HepG2 (cell line): ENCODE results near the gene CHCHD3. TPM values are rescaled to one million over a fixed set of nuclear protein-coding genes. Genes with fewer than 3 reads are reported as not detected.

Source experiments
- ATAC-seq: fragments of 200-7000 bp; cut with Tn5 transposase; 3 replicates; pipeline ENCODE4 v1.9.1; 2020; ENCODE audit warnings: mild to moderate bottlenecking, moderate library complexity
- BruUV-seq: library from RNA; stranded (reverse); fragments of 400-500 nt; replicated peaks from 2 replicates; lab custom pipeline; 2021; lab: Mats Ljungman, UMichigan
- CTCF ChIA-PET: fragments of 300-600 bp; formaldehyde crosslinking; extraction: SDS; loops from one replicate; lab custom pipeline; 2021; ENCODE audit warnings: low total read pairs, inconsistent platforms, low intra/inter-chr PET ratio; lab: Yijun Ruan, JAX
- POLR2A ChIA-PET: fragments of 350-600 bp; sonication (Branson Sonifier 250); formaldehyde crosslinking; loops from one replicate; lab custom pipeline; 2020; ENCODE audit warnings: antibody characterized with exemption, inconsistent platforms; lab: Yijun Ruan, JAX
- DNase-seq: peaks from one replicate; pipeline ENCODE4 v3.0.0-alpha.2; 2015; ENCODE audit warnings: low spot score
- FAIRE-seq: peaks from 3 replicates; lab custom pipeline; 2011; peaks lifted over from hg19 to GRCh38; lab: Jason Lieb, UNC
- H2AFZ ChIP-seq: one replicate; pipeline ENCODE4 v1.6.1; 2011; ENCODE audit warnings: low read length, inconsistent platforms
- H3K27ac ChIP-seq: fragments of 300-600 bp; 3 replicates; pipeline ENCODE4 v1.8.0; 2011; ENCODE audit warnings: mixed run types, mild to moderate bottlenecking, mixed read lengths, low read length, inconsistent platforms; ENCODE audit not compliant: insufficient read depth; ENCODE audit errors: extremely low read length
- H3K27me3 ChIP-seq, 2 experiments: fragments of 200-600 bp in 1 of 2; 2 replicates in 1 of 2; 3 replicates in 1 of 2; pipeline versions ENCODE4 v1.6.0 to v1.8.0; 2011; ENCODE audit warnings: low read length in 2 of 2, mild to moderate bottlenecking in 2 of 2, moderate library complexity in 2 of 2, inconsistent platforms in 1 of 2; ENCODE audit not compliant: insufficient read depth in 2 of 2, control insufficient read depth in 1 of 2
- H3K36me3 ChIP-seq, 2 experiments: fragments of 200-600 bp in 1 of 2; replicated peaks in 1 of 2; 2 replicates in 1 of 2; 3 replicates in 1 of 2; pipeline versions ENCODE4 v1.5.1 to v1.8.0; 2011; ENCODE audit warnings: low read length in 2 of 2, inconsistent platforms in 1 of 2; ENCODE audit not compliant: insufficient read depth in 2 of 2, control insufficient read depth in 1 of 2
- H3K4me1 ChIP-seq: 2 replicates; pipeline ENCODE4 v1.5.1; 2012; ENCODE audit warnings: low read length, inconsistent platforms; ENCODE audit not compliant: insufficient read depth
- H3K4me2 ChIP-seq: 2 replicates; pipeline ENCODE4 v1.6.0; 2011; ENCODE audit warnings: low read depth, low read length, inconsistent platforms
- H3K4me3 ChIP-seq, 3 experiments: fragments of 200-600 bp in 1 of 3; sonication (generic), shearing (Covaris generic) in 1 of 3; replicated peaks in 1 of 3; 2 replicates each; pipeline ENCODE4 v1.5.1; 2011 to 2016; ENCODE audit warnings: low read length in 3 of 3, inconsistent platforms in 2 of 3, low read depth in 2 of 3, mild to moderate bottlenecking in 2 of 3, control low read depth in 1 of 3, mixed read lengths in 1 of 3; ENCODE audit not compliant: insufficient read depth in 1 of 3
- H3K79me2 ChIP-seq: one replicate; pipeline ENCODE4 v1.6.1; 2011; ENCODE audit warnings: low read length, inconsistent platforms; ENCODE audit not compliant: insufficient read depth
- H3K9ac ChIP-seq: 2 replicates; pipeline ENCODE4 v1.6.0; 2011; ENCODE audit warnings: mild to moderate bottlenecking, low read depth, low read length, inconsistent platforms; ENCODE audit not compliant: insufficient read depth
- H3K9me3 ChIP-seq: 2 replicates; pipeline ENCODE4 v1.5.1; 2012; ENCODE audit warnings: mild to moderate bottlenecking, low read length
- H4K20me1 ChIP-seq: 2 replicates; pipeline ENCODE4 v1.6.0; 2011; ENCODE audit warnings: inconsistent platforms, mild to moderate bottlenecking, low read length, moderate library complexity; ENCODE audit not compliant: insufficient read depth
- ATAD3A ChIP-seq: sonication (generic); formaldehyde crosslinking; IDR thresholded peaks from 2 replicates; pipeline ENCODE4 v1.4.0; 2020; ENCODE audit warnings: missing genetic modification reagents
- DPF2 ChIP-seq: sonication (generic); formaldehyde crosslinking; IDR thresholded peaks from 2 replicates; pipeline ENCODE4 v1.4.0; 2020; ENCODE audit warnings: mild to moderate bottlenecking, low read depth, missing genetic modification reagents, borderline replicate concordance
- GTF3A ChIP-seq: sonication (generic); formaldehyde crosslinking; conservative IDR thresholded peaks from 2 replicates; pipeline ENCODE4 v1.4.0; 2020; ENCODE audit warnings: mild to moderate bottlenecking, missing genetic modification reagents
- IRX3 ChIP-seq: sonication (generic); formaldehyde crosslinking; IDR thresholded peaks from 2 replicates; pipeline ENCODE4 v1.8.1; 2023; ENCODE audit warnings: mild to moderate bottlenecking, low read depth, missing genetic modification reagents, borderline replicate concordance
- KLF16 ChIP-seq, 2 experiments: sonication (generic) in 1 of 2; formaldehyde crosslinking in 1 of 2; IDR thresholded peaks; 2 replicates each; pipeline versions ENCODE4 v1.6.1 to v1.8.0; 2016 to 2023; ENCODE audit warnings: missing genetic modification reagents in 2 of 2, missing compliant biosample characterization in 1 of 2
- MAFK ChIP-seq, 2 experiments: IDR thresholded peaks in 1 of 2; conservative IDR thresholded peaks in 1 of 2; 2 replicates each; pipeline ENCODE4 v1.6.1; 2011; ENCODE audit warnings: improper control_type of control experiment in 2 of 2, low read length in 2 of 2
- SMAD1 ChIP-seq: sonication (generic); formaldehyde crosslinking; IDR thresholded peaks from 2 replicates; pipeline ENCODE4 v1.4.0; 2020; ENCODE audit warnings: missing genetic modification reagents, low read depth, mild to moderate bottlenecking, borderline replicate concordance
- STAG1 ChIP-seq: sonication (generic); formaldehyde crosslinking; IDR thresholded peaks from 2 replicates; pipeline ENCODE4 v1.4.0; 2020; ENCODE audit warnings: missing genetic modification reagents
- ZFYVE20 ChIP-seq: sonication (generic); formaldehyde crosslinking; IDR thresholded peaks from 2 replicates; pipeline ENCODE4 v1.8.0; 2023; ENCODE audit warnings: low read depth, mild to moderate bottlenecking, moderate library complexity, missing genetic modification reagents, borderline replicate concordance
- ZNF562 ChIP-seq: sonication (generic); formaldehyde crosslinking; IDR thresholded peaks from 2 replicates; pipeline ENCODE4 v1.8.0; 2022; ENCODE audit warnings: missing genetic modification reagents, borderline replicate concordance
- WGBS: methylation state at CpG from one replicate; pipeline ENCODE4 v1.1.6; 2017; ENCODE audit warnings: low lambda C conversion rate; 5-methylcytosine and 5-hydroxymethylcytosine counted together
- in situ Hi-C: cut with HindIII; loops from 2 replicates; pipeline ENCODE4 v1.10.0; 2017; ENCODE audit warnings: low pct_unique_long_range_greater_than_20kb; ENCODE audit not compliant: extremely low pct_ligation_motif_present
- intact Hi-C: fragments of 100-400 bp; cut with micrococcal nuclease; formaldehyde crosslinking; loops from one replicate; pipeline ENCODE4 v1.10.0; 2022; ENCODE audit not compliant: unreplicated experiment
- polyA plus RNA-seq, 8 experiments: library from polyadenylated mRNA; depleted of rRNA in 3 of 8; stranded (reverse) in 7 of 8; unstranded in 1 of 8; fragments of >200 nt; fragmentation: Illumina TruSeq in 4 of 8; extraction: Trizol in 4 of 8; gene quantifications; 2 replicates each; pipeline versions ENCODE4 v1.2.1 to v1.2.3, GENCODE V29; 2011 to 2016; ENCODE audit warnings: low read depth in 4 of 8, missing spikeins in 1 of 8, mixed read lengths in 1 of 8; ENCODE audit not compliant: insufficient read depth in 1 of 8
- total RNA-seq, 5 experiments: library from RNA; depleted of rRNA; stranded (reverse); fragments of >200 nt; fragmentation: Illumina TruSeq; extraction: Trizol; gene quantifications; 2 replicates each; pipeline ENCODE4 v1.2.3, GENCODE V29; 2016; ENCODE audit warnings: low read depth in 1 of 5
- TF ChIP-seq, protein P1 (sequence below): sonication (generic); formaldehyde crosslinking; IDR thresholded peaks from 2 replicates; pipeline ENCODE4 v1.5.0; 2020; ENCODE audit warnings: missing genetic modification reagents, mild to moderate bottlenecking, borderline replicate concordance

The CHCHD3 gene
- total and polyA plus RNA-seq, 2 of the 13 experiments (the other 11 are each of a cell fraction or from before 2014, with no cell fraction given): 32.7 to 86.8 TPM

DNA sequence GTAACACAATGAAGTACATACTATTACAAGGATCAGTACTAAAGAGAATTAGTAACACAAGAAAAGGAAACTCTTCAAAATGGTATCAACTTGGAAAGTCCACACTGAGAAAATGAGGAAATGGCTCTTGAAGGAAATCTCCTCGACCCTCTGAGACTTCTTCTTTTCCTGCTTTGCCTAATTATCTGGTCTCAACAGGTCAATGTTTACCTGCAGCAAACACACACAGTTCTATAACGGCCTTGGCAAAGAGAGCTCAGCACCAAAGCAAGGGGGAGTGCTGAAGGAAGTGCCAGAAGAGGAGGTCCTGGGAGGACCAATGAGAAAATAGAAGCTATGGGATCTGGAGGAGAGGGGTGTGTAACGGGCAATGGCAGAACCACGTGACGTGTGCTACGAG, 21.9 kb downstream of the CHCHD3 start:
- peaks cover 0 to 11% of the 10 kb centered on the region in 2 experiments; a peak in 3 of 5 replicates for H3K36me3 ChIP-seq
- BruUV-seq: no TSS peak
- no peak overlapping the region for H3K4me2 ChIP-seq
- H3K4me1 ChIP-seq: peaks cover 15% of the 10 kb centered on the region
- DNase-seq (no peak), ATAC-seq (peak; percentile 64; the same call in 2 of the 3 replicates), FAIRE-seq (no peak)
- H2AFZ ChIP-seq: no peak overlapping the region
- in situ Hi-C loops: no loop called here
- H3K4me3 ChIP-seq: no peak overlapping the region
- H3K79me2 ChIP-seq: peaks cover 16% of the 10 kb centered on the region
- TF ChIP-seq KLF16 (CRISPR knock-in tag; IDR thresholded peaks at IDR 0.05): no peak
- TF ChIP-seq ZNF562 (CRISPR knock-in tag): no peak
- no peak for TF ChIP-seq MAFK (conservative IDR thresholded peaks at IDR 0.05 in 1 of 2, IDR thresholded peaks at IDR 0.05 in 1 of 2; ENCODE audit: low read length in 2 of 2)
- TF ChIP-seq GTF3A (CRISPR knock-in tag): no peak
- no peak for TF ChIP-seq STAG1
- TF ChIP-seq, protein P1, sequence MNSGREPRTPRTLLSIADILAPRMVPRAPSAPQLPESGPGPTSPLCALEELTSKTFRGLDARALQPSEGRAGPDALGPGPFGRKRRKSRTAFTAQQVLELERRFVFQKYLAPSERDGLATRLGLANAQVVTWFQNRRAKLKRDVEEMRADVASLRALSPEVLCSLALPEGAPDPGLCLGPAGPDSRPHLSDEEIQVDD (CRISPR knock-in tag): no peak
- TF ChIP-seq SMAD1 (CRISPR knock-in tag): no peak
- no peak for TF ChIP-seq ZFYVE20 (CRISPR knock-in tag)
- no peak for TF ChIP-seq ATAD3A
- TF ChIP-seq DPF2 (CRISPR knock-in tag): no peak
- TF ChIP-seq IRX3: no peak
- 83% methylated on average over 6 of the region's 6 CpGs for WGBS
- CTCF ChIA-PET: no interaction called here
- H4K20me1 ChIP-seq: peaks cover 3% of the 10 kb centered on the region; the same call in 1 of the 2 replicates
- POLR2A ChIA-PET: no interaction called here
- no peak overlapping the region for H3K9ac ChIP-seq
- no peak overlapping the region for H3K27ac ChIP-seq
- no peaks in the 10 kb centered on the region for H3K27me3 ChIP-seq
- no peaks in the 10 kb centered on the region for H3K9me3 ChIP-seq
- intact Hi-C loops: no loop called here
